ENCODE measurements around the gene LDB2. TPM values are rescaled to one million over a fixed set of nuclear protein-coding genes. Genes with fewer than 3 reads are reported as not detected.

Gene LDB2
- total RNA-seq, 2 donors from 2014 or later, result 3.2 to 7.9 TPM

GRCh38 chr4:16729336-16729735 is 169.1 kb downstream of the LDB2 start:
- Histone ChIP-seq H3K27ac (no peak overlapping the region), H3K27me3 (no peaks in the 10 kb centered on the region), H3K4me3 (no peak overlapping the region), H3K9ac (ENCODE audit: low read depth in 2 of 2, low read length in 2 of 2) (no peak overlapping the region), H3K4me1 (no peaks in the 10 kb centered on the region), H3K36me3 (no peaks in the 10 kb centered on the region), H3K9me3 (no peaks in the 10 kb centered on the region)
- DNase-seq, result no peak
- TF ChIP-seq CTCF (IDR thresholded peaks at IDR 0.05), result no peak
- intact Hi-C loops (cut with DNase I), result no loop called here

- Histone ChIP-seq H3K36me3 (no peaks in the 10 kb centered on the region), H3K27ac (no peak overlapping the region), H3K9me3 (no peaks in the 10 kb centered on the region), H3K27me3 (no peaks in the 10 kb centered on the region), H3K4me3 (no peak overlapping the region), H3K4me1 (no peaks in the 10 kb centered on the region), H3K9ac (ENCODE audit: low read depth in 2 of 2, low read length in 2 of 2) (no peak overlapping the region)
- intact Hi-C loops (cut with DNase I), result no loop called here
- no peak for DNase-seq
- TF ChIP-seq CTCF (IDR thresholded peaks at IDR 0.05), result no peak
These were observed 169.6 kb downstream of the LDB2 start for GRCh38 chr4:16728849-16729248.

GRCh38 chr4:16728111-16728510 is 170.3 kb downstream of the LDB2 start:
- H3K9me3 ChIP-seq, result no peaks in the 10 kb centered on the region
- H3K36me3 ChIP-seq, result no peaks in the 10 kb centered on the region
- no peaks in the 10 kb centered on the region for H3K27me3 ChIP-seq
- no peaks in the 10 kb centered on the region for H3K4me1 ChIP-seq
- TF ChIP-seq CTCF (IDR thresholded peaks at IDR 0.05), result no peak
- H3K9ac ChIP-seq (ENCODE audit: low read depth in 2 of 2, low read length in 2 of 2), result no peak overlapping the region
- H3K27ac ChIP-seq, result no peak overlapping the region
- H3K4me3 ChIP-seq, result no peak overlapping the region
- intact Hi-C loops (cut with DNase I), result no loop called here
- no peak for DNase-seq

- no peak for DNase-seq
- intact Hi-C loops (cut with DNase I), result no loop called here
- Histone ChIP-seq H3K27me3 (no peaks in the 10 kb centered on the region), H3K9me3 (no peaks in the 10 kb centered on the region), H3K9ac (ENCODE audit: low read depth in 2 of 2, low read length in 2 of 2) (no peak overlapping the region), H3K36me3 (no peaks in the 10 kb centered on the region), H3K4me1 (no peaks in the 10 kb centered on the region), H3K4me3 (no peak overlapping the region), H3K27ac (no peak overlapping the region)
- no peak for TF ChIP-seq CTCF (IDR thresholded peaks at IDR 0.05)
These were observed 171.2 kb downstream of the LDB2 start for GRCh38 chr4:16727218-16727617.

- no peaks in the 10 kb centered on the region for H3K9me3 ChIP-seq
- H3K4me1 ChIP-seq, result no peaks in the 10 kb centered on the region
- H3K4me3 ChIP-seq, result no peak overlapping the region
- no peak overlapping the region for H3K27ac ChIP-seq
- H3K27me3 ChIP-seq, result no peaks in the 10 kb centered on the region
- DNase-seq, result no peak
- H3K36me3 ChIP-seq, result no peaks in the 10 kb centered on the region
- no peak for TF ChIP-seq CTCF (IDR thresholded peaks at IDR 0.05)
- H3K9ac ChIP-seq (ENCODE audit: low read depth in 2 of 2, low read length in 2 of 2), result no peak overlapping the region
- intact Hi-C loops (cut with DNase I), result no loop called here
These were observed 171.9 kb downstream of the LDB2 start for GRCh38 chr4:16726368-16727050.

All from colonic mucosa (tissue), 4 donors.